HL-60 (cell line): Measurements from ENCODE around the gene LYPLAL1.

ENCODE experiments used
- CTCF ChIP-seq: IDR thresholded peaks from one replicate; pipeline ENCODE4 v1.5.1; 2011; ENCODE audit warnings: low read length, control low read depth, inconsistent platforms; ENCODE audit not compliant: insufficient read depth
- POLR2AphosphoS5 ChIP-seq: IDR thresholded peaks from 2 replicates; pipeline ENCODE4 v1.6.1; 2012; ENCODE audit warnings: low read depth
- REST ChIP-seq: IDR thresholded peaks from 2 replicates; pipeline ENCODE4 v1.6.1; 2012; ENCODE audit warnings: low read depth; ENCODE audit not compliant: insufficient replicate concordance
- SPI1 ChIP-seq: IDR thresholded peaks from 2 replicates; pipeline ENCODE4 v1.6.1; 2012; ENCODE audit warnings: low read depth, mild to moderate bottlenecking, borderline replicate concordance

GRCh38 chr1:219210067-219210466, 36.4 kb downstream of the LYPLAL1 start:
- no peak for TF ChIP-seq POLR2AphosphoS5
- no peak for TF ChIP-seq CTCF
- TF ChIP-seq REST, result no peak
- TF ChIP-seq SPI1, result no peak
